Measurements from ENCODE around the gene KIF1A. TPM values are rescaled to one million over a fixed set of nuclear protein-coding genes. Genes with fewer than 3 reads are reported as not detected.
"Not testable (repeated sequence)": the region's sequence is repeated elsewhere in the genome, so short reads cannot be mapped to it uniquely, and the experiment has no call there.

Gene KIF1A
- total RNA-seq, 1 experiment from 2014 or later = 298 TPM

DNA sequence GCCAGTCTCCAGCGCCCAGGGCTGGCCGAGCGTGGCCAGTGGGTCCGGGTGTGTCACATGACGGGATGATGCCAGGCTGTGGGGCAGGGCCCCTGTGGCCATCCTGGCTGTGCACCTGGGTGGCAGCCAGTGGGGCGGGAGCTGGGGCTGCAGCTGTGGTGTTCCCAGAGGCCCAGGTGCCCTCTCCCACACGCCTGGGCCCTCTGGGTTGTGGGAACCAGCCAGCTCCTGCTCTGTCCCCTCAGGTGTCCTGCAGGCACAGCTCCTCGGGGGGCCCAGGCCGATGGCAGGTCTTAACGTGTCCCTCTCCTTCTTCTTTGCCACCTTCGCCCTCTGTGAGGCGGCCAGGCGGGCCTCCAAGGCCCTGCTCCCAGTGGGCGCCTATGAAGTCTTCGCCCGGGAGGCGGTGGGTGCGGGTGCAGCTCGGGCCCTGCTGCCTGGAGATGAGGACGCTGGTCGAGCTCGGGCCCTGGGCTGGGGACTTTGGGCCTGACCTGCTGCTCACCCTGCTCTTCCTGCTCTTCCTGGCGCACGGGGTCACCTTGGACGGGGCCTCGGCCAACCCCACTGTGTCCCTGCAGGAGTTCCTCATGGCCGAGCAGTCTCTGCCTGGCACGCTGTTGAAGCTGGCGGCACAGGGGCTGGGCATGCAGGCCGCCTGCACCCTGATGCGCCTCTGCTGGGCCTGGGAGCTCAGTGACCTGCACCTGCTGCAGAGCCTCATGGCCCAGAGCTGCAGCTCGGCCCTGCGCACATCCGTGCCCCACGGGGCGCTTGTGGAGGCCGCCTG, 128.2 kb downstream of the KIF1A start, which contains the start of gene AQP12A:
Gene AQP12A (plus strand): TSS at position 236 of the 790 bp plus-strand sequence. CDS start 48 bp downstream, at position 284.
- H3K9me3 Mint-ChIP-seq (ENCODE audit: low read depth, unreplicated experiment); BruUV-seq (replicated peaks); CTCF ChIA-PET; H3K36me3 Mint-ChIP-seq (ENCODE audit: insufficient read depth, unreplicated experiment); H3K27ac Mint-ChIP-seq (ENCODE audit: unreplicated experiment); DNase-seq; H3K4me3 Mint-ChIP-seq (ENCODE audit: low read depth, unreplicated experiment); H3K4me1 Mint-ChIP-seq (ENCODE audit: low read depth, unreplicated experiment); intact Hi-C loops (cut with micrococcal nuclease; ENCODE audit: unreplicated experiment): not testable (repeated sequence)
- peaks cover 13% of the 10 kb centered on the region for H3K27me3 Mint-ChIP-seq (ENCODE audit: unreplicated experiment)

GRCh38 chr2:240691075-240691427, 129.0 kb downstream of the KIF1A start:
- H3K36me3 Mint-ChIP-seq (ENCODE audit: insufficient read depth, unreplicated experiment); H3K27ac Mint-ChIP-seq (ENCODE audit: unreplicated experiment); H3K4me1 Mint-ChIP-seq (ENCODE audit: low read depth, unreplicated experiment); H3K4me3 Mint-ChIP-seq (ENCODE audit: low read depth, unreplicated experiment); intact Hi-C loops (cut with micrococcal nuclease; ENCODE audit: unreplicated experiment); BruUV-seq (replicated peaks); H3K9me3 Mint-ChIP-seq (ENCODE audit: low read depth, unreplicated experiment); DNase-seq; CTCF ChIA-PET: not testable (repeated sequence)
- H3K27me3 Mint-ChIP-seq (ENCODE audit: unreplicated experiment) = peaks cover 13% of the 10 kb centered on the region

DNA sequence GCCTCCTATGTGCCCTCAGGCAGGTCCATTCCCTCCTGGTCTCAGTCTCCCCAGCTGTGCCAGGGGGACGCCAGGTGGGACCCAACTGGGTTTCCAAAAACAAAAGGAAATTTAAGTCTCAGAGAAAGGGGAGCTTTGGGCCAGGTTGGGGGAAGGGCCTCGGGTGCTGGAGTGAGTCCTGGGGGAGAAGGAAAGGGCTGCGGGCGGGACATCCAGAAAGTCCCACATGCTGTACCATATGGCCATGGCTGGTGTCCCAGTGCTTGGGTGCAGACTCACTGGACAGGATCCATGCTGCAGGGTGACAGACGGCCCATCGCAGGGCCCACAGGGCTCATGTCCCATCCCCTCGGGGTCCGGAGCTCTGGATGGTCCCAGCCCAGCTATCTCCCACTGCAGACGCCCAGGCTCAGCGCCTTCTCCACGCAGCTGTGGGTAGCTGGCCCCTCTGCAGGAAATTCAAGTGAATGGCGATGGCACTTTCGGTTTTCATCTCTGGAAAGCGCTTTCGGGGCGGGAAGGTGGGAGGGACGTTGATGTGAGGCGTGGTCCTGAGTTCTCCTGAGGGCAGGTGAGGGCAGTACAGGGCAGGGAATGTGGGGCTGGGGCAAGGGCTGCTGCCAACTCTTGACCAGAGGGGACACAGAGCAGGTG, 129.5 kb downstream of the KIF1A start:
- DNase-seq; intact Hi-C loops (cut with micrococcal nuclease; ENCODE audit: unreplicated experiment); H3K4me3 Mint-ChIP-seq (ENCODE audit: low read depth, unreplicated experiment); BruUV-seq (replicated peaks); H3K36me3 Mint-ChIP-seq (ENCODE audit: insufficient read depth, unreplicated experiment); H3K9me3 Mint-ChIP-seq (ENCODE audit: low read depth, unreplicated experiment); H3K27ac Mint-ChIP-seq (ENCODE audit: unreplicated experiment): not testable (repeated sequence)
- Mint-ChIP-seq H3K4me1 (ENCODE audit: low read depth, unreplicated experiment) (peaks cover 13% of the 10 kb centered on the region), H3K27me3 (ENCODE audit: unreplicated experiment) (peaks cover 13% of the 10 kb centered on the region)
- CTCF ChIA-PET = interaction anchor here (0.6 kb wide), 1 partner anchor 224 kb away, joined by 3 read pairs; no protein-coding TSS in a partner anchor

- Mint-ChIP-seq H3K4me1 (ENCODE audit: low read depth, unreplicated experiment) (peaks cover 13% of the 10 kb centered on the region), H3K4me3 (ENCODE audit: low read depth, unreplicated experiment) (no peak overlapping the region), H3K9me3 (ENCODE audit: low read depth, unreplicated experiment) (no peaks in the 10 kb centered on the region), H3K27me3 (ENCODE audit: unreplicated experiment) (peaks cover 13% of the 10 kb centered on the region), H3K27ac (ENCODE audit: unreplicated experiment) (no peak overlapping the region), H3K36me3 (ENCODE audit: insufficient read depth, unreplicated experiment) (no peaks in the 10 kb centered on the region)
- no TSS peak for BruUV-seq (replicated peaks)
- no peak for TF ChIP-seq CTCF (IDR thresholded peaks at IDR 0.05; ENCODE audit: unreplicated experiment)
- intact Hi-C loops (cut with micrococcal nuclease; ENCODE audit: unreplicated experiment) = no loop called here
- DNase-seq = no peak
- CTCF ChIA-PET = interaction anchor here (0.6 kb wide), 1 partner anchor 224 kb away, joined by 3 read pairs; no protein-coding TSS in a partner anchor
Observed at GRCh38 chr2:240689975-240690374, 130.0 kb downstream of the KIF1A start.

DNA sequence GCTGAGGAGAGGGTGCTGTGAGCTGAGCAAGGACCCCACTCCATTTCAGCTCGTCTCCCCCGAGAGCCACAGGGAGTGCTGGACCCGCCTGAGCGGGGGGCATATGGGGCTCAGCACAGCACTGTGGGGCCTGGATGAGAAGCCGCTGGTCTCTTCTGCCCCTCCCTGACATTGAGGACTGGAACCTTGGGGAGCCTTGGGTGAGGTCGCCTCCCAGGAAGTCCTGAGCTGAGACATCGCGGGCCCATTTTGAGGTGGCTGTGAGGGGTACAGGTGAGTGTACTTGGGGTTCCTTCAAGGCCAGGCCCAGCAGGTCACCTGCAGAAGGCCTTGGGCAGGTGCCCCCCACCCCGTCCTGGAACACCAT, 131.5 kb downstream of the KIF1A start:
- no peak for TF ChIP-seq CTCF (IDR thresholded peaks at IDR 0.05; ENCODE audit: unreplicated experiment)
- H3K27ac Mint-ChIP-seq (ENCODE audit: unreplicated experiment) = no peak overlapping the region
- peaks cover 6% of the 10 kb centered on the region for H3K27me3 Mint-ChIP-seq (ENCODE audit: unreplicated experiment)
- intact Hi-C loops (cut with micrococcal nuclease; ENCODE audit: unreplicated experiment) = no loop called here
- no peak for DNase-seq
- H3K4me1 Mint-ChIP-seq (ENCODE audit: low read depth, unreplicated experiment) = peaks cover 13% of the 10 kb centered on the region
- no peaks in the 10 kb centered on the region for H3K36me3 Mint-ChIP-seq (ENCODE audit: insufficient read depth, unreplicated experiment)
- no peaks in the 10 kb centered on the region for H3K9me3 Mint-ChIP-seq (ENCODE audit: low read depth, unreplicated experiment)
- CTCF ChIA-PET = no interaction called here
- no peak overlapping the region for H3K4me3 Mint-ChIP-seq (ENCODE audit: low read depth, unreplicated experiment)
- BruUV-seq (replicated peaks) = no TSS peak
